Measurements from ENCODE around the gene CTDSPL.
A peak's percentile ranks its signal among the peaks of the same experiment; 100 is the strongest.

The CTDSPL gene

DNA sequence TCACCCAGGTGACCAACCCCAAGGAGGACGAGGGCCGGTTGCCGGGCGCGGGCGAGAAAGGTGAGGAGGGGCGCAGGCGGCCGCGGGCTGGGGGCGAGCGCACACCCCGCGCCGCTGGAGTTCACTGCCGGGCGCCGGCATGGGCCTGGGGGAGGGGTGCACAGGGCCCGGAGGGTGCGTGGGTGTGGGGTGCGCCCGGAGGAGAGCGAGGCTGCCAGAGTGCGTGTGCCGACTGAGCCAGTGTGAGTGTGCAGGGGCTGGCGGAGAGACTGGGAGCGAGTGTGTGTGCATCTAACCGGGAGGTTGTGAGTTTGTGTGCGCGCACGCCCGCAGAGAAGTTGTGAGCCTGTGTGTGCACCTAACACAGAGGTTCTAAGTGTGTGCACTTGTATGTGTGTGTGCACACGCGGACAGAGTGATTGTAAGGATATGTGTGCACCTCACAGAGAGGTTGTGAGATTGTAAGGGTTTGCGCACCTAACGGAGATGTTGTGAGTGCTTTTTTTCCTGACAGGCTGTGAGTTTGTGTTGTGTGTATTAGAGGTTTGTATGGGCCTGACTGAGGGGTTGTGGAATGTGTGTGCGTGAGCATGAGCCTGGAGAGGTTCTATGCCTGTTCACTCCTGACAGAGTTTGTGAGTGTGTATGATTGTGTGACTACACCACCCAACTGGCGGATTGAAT lies 681 bp downstream of the CTDSPL start:
- no CpG with 5 or more reads among the region's 38 CpGs for WGBS (ENCODE audit: extremely low coverage, insufficient coverage, low lambda C conversion rate)
- Histone ChIP-seq H4K8ac (ENCODE audit: low read depth, low read length) (no peak overlapping the region), H3K27ac (ENCODE audit: low read depth, low read length) (no peak overlapping the region)

DNA sequence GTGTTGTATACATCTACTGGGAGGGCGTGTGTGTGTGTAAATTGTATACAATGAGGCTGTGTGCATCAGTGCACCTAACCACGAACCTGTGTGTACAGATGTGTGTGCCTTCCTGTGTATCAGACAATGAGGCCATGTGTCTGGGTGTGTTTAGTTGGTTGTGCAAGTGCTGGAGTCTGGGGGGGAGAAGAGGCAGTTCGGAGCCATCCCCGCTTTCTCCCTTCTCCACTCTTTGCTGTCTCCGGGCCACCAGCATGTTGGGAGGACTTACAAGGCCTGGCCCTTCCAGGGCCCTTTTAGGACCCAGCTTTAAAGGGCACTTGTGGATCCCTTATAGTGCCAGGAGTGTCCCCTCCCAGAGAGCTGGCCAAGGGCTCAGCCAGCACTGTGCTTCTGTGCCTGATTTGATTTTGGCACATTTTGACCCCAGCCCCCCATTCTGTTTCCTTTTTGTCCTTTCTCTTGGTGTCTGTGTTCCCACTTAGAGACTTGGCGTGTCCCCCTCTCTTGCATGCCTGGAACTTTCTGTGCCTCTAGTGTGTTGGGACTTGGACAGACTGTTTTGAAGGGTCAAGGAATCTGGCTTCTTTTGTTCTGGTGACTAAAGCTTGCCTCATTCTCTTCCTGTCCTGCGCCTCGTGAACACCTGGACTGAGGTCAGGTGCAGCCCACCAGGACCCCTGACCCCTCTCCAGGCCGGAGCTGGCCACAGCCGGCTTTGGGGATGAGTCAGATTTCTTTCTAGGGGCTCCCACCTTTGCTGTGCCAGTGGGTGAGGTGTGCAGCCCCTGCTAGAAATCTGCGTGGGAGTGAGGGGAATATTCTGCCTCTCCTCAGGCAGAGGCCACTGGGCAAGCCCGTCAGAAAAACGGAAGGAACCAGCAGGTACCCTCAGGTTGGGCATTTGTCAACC lies 1.5 kb downstream of the CTDSPL start:
- no peak overlapping the region for H2AK5ac ChIP-seq (ENCODE audit: low read length)
- WGBS (ENCODE audit: extremely low coverage, insufficient coverage, low lambda C conversion rate) = no CpG with 5 or more reads among the region's 13 CpGs
- H3K18ac ChIP-seq (ENCODE audit: low read length) = no peak overlapping the region
- no peak overlapping the region for H2BK120ac ChIP-seq (ENCODE audit: low read depth, low read length)
- peak overlapping the region; percentile 71 for H3K9ac ChIP-seq (ENCODE audit: low read length)
- peak overlapping the region; percentile 96 for H3K4me2 ChIP-seq (ENCODE audit: low read length)
- H3K79me1 ChIP-seq (ENCODE audit: low read length) = peaks cover 4% of the 10 kb centered on the region
- H3K4me1 ChIP-seq (ENCODE audit: control insufficient read depth, low read depth, low read length) = peaks cover 5% of the 10 kb centered on the region
- no peak overlapping the region for H3K23ac ChIP-seq (ENCODE audit: low read length)
- H3K79me2 ChIP-seq (ENCODE audit: control insufficient read depth, insufficient read depth, low read length) = peaks cover 1% of the 10 kb centered on the region
- H2BK15ac ChIP-seq (replicated peaks; ENCODE audit: low read depth) = no peak overlapping the region
- no peaks in the 10 kb centered on the region for H3K27me3 ChIP-seq (ENCODE audit: insufficient read depth, low read length, poor library complexity)
- H3K56ac ChIP-seq (ENCODE audit: low read length) = peak overlapping the region; percentile 91
- DNase-seq = peak; percentile 48
- no peak overlapping the region for H4K5ac ChIP-seq (ENCODE audit: low read length)
- no peak overlapping the region for H3K4me3 ChIP-seq (ENCODE audit: low read length)
- H3K27ac ChIP-seq (ENCODE audit: low read depth, low read length) = no peak overlapping the region
- no peak overlapping the region for H2BK5ac ChIP-seq (ENCODE audit: low read length)
- H3K4ac ChIP-seq (ENCODE audit: low read depth, low read length) = no peak overlapping the region
- no peak overlapping the region for H4K8ac ChIP-seq (ENCODE audit: low read depth, low read length)
- H3K36me3 ChIP-seq (ENCODE audit: control insufficient read depth, insufficient read depth, low read length) = no peaks in the 10 kb centered on the region

More for the DNA sequence above, 681 bp downstream of the CTDSPL start:
- H3K4me1 ChIP-seq (ENCODE audit: control insufficient read depth, low read depth, low read length) = peaks cover 5% of the 10 kb centered on the region
- peaks cover 1% of the 10 kb centered on the region for H3K79me2 ChIP-seq (ENCODE audit: control insufficient read depth, insufficient read depth, low read length)
- H3K18ac ChIP-seq (ENCODE audit: low read length) = peak overlapping the region; percentile 86
- no peak overlapping the region for H2BK120ac ChIP-seq (ENCODE audit: low read depth, low read length)
- no peak overlapping the region for H4K5ac ChIP-seq (ENCODE audit: low read length)
- H3K23ac ChIP-seq (ENCODE audit: low read length) = no peak overlapping the region
- peak overlapping the region; percentile 91 for H3K56ac ChIP-seq (ENCODE audit: low read length)
- H3K4ac ChIP-seq (ENCODE audit: low read depth, low read length) = peak overlapping the region; percentile 62
- no peaks in the 10 kb centered on the region for H3K36me3 ChIP-seq (ENCODE audit: control insufficient read depth, insufficient read depth, low read length)
- H2BK15ac ChIP-seq (replicated peaks; ENCODE audit: low read depth) = no peak overlapping the region
- peak; percentile 57 for DNase-seq
- H3K27me3 ChIP-seq (ENCODE audit: insufficient read depth, low read length, poor library complexity) = no peaks in the 10 kb centered on the region
- H3K79me1 ChIP-seq (ENCODE audit: low read length) = peaks cover 4% of the 10 kb centered on the region
- H2AK5ac ChIP-seq (ENCODE audit: low read length) = no peak overlapping the region
- H3K4me3 ChIP-seq (ENCODE audit: low read length) = peak overlapping the region; percentile 56
- peak overlapping the region; percentile 71 for H3K9ac ChIP-seq (ENCODE audit: low read length)
- H2BK5ac ChIP-seq (ENCODE audit: low read length) = no peak overlapping the region
- H3K4me2 ChIP-seq (ENCODE audit: low read length) = peak overlapping the region; percentile 96

DNA sequence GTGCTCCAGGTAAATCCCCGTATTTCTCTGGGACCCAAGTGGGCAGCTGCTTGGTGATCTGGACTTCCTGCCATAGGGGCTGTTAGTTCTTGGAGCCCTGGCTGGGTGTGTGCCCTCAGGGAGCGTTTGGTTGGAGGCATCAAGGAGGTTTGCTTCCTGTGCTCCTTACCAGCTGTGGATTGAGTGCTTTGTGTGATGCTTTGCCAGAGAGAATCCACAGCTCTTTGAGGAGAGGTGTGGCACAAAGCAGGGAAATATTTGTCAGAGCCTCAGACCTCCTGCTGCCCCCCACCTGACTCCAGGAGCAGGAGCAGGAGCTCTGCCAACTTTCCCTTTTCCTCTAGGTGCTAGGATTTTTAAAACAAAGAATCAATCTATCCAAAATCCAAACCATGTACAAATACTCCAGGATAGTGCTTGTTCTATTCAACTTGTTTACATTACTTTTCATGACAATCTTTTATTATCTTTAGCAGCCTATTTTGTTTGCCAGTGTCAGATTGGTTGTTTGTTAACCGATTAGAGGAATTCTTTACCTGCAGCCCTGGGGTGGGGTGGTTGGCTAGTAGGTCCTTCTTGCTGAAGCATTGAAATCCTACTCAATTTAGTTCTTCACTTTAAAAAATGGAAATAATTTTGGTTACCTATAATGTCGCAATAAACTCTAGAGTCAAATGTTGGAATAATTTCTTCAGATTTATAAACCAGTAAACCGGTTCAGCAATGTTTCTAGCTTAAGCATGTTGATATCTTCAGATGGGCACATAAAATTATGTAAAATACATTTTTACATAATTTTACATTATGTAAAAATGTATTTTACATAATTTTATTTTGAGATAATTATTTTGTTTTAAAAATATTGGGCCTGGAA lies 2.5 kb downstream of the CTDSPL start:
- peaks cover 1% of the 10 kb centered on the region for H3K79me2 ChIP-seq (ENCODE audit: control insufficient read depth, insufficient read depth, low read length)
- no peak overlapping the region for H2BK15ac ChIP-seq (replicated peaks; ENCODE audit: low read depth)
- peak; percentile 56 for DNase-seq
- H2BK5ac ChIP-seq (ENCODE audit: low read length) = no peak overlapping the region
- no peak overlapping the region for H3K4me3 ChIP-seq (ENCODE audit: low read length)
- no peaks in the 10 kb centered on the region for H3K36me3 ChIP-seq (ENCODE audit: control insufficient read depth, insufficient read depth, low read length)
- no peak overlapping the region for H3K9ac ChIP-seq (ENCODE audit: low read length)
- no peak overlapping the region for H3K27ac ChIP-seq (ENCODE audit: low read depth, low read length)
- H3K4ac ChIP-seq (ENCODE audit: low read depth, low read length) = no peak overlapping the region
- H3K4me2 ChIP-seq (ENCODE audit: low read length) = no peak overlapping the region
- H3K23ac ChIP-seq (ENCODE audit: low read length) = no peak overlapping the region
- no peak overlapping the region for H2AK5ac ChIP-seq (ENCODE audit: low read length)
- peaks cover 4% of the 10 kb centered on the region for H3K79me1 ChIP-seq (ENCODE audit: low read length)
- H3K18ac ChIP-seq (ENCODE audit: low read length) = no peak overlapping the region
- H3K56ac ChIP-seq (ENCODE audit: low read length) = no peak overlapping the region
- no peak overlapping the region for H4K8ac ChIP-seq (ENCODE audit: low read depth, low read length)
- whole genome bisulfite sequencing (ENCODE audit: extremely low coverage, insufficient coverage, low lambda C conversion rate) = no CpG with 5 or more reads among the region's 5 CpGs
- no peaks in the 10 kb centered on the region for H3K27me3 ChIP-seq (ENCODE audit: insufficient read depth, low read length, poor library complexity)
- no peak overlapping the region for H2BK120ac ChIP-seq (ENCODE audit: low read depth, low read length)
- no peak overlapping the region for H4K5ac ChIP-seq (ENCODE audit: low read length)
- H3K4me1 ChIP-seq (ENCODE audit: control insufficient read depth, low read depth, low read length) = peaks cover 5% of the 10 kb centered on the region

DNA sequence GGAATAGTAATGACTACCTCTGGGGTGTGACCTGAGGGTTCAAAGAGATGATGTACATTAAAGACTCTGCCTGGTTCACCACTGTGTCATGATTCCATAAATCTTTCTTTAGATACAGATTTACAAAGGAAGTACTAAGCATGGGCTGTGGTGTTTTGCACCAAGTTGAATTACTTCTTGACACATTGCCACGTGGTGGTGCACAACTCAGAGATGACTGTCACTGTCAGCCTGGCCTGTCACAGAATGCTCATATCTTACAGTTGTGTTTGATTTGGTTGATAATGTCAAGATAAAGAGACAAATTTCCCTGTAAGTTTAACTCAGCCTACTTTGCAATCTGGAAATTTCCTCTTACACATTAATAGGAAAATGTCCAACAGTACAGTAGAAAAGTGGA lies 3.2 kb downstream of the CTDSPL start:
- Histone ChIP-seq H3K4me1 (ENCODE audit: control insufficient read depth, low read depth, low read length) (peaks cover 5% of the 10 kb centered on the region), H2BK15ac (replicated peaks; ENCODE audit: low read depth) (no peak overlapping the region), H3K4ac (ENCODE audit: low read depth, low read length) (no peak overlapping the region), H4K5ac (ENCODE audit: low read length) (no peak overlapping the region), H3K56ac (ENCODE audit: low read length) (no peak overlapping the region), H3K36me3 (ENCODE audit: control insufficient read depth, insufficient read depth, low read length) (no peaks in the 10 kb centered on the region), H2BK5ac (ENCODE audit: low read length) (no peak overlapping the region), H3K27ac (ENCODE audit: low read depth, low read length) (no peak overlapping the region), H3K4me2 (ENCODE audit: low read length) (no peak overlapping the region), H3K79me1 (ENCODE audit: low read length) (peaks cover 4% of the 10 kb centered on the region), H3K4me3 (ENCODE audit: low read length) (no peak overlapping the region), H3K9ac (ENCODE audit: low read length) (no peak overlapping the region), H3K23ac (ENCODE audit: low read length) (no peak overlapping the region), H4K8ac (ENCODE audit: low read depth, low read length) (no peak overlapping the region), H2BK120ac (ENCODE audit: low read depth, low read length) (no peak overlapping the region), H2AK5ac (ENCODE audit: low read length) (no peak overlapping the region), H3K18ac (ENCODE audit: low read length) (no peak overlapping the region), H3K79me2 (ENCODE audit: control insufficient read depth, insufficient read depth, low read length) (peaks cover 1% of the 10 kb centered on the region), H3K27me3 (ENCODE audit: insufficient read depth, low read length, poor library complexity) (no peaks in the 10 kb centered on the region)
- DNase-seq = no peak
- WGBS (ENCODE audit: extremely low coverage, insufficient coverage, low lambda C conversion rate) = no CpG with 5 or more reads among the region's 1 CpG

DNA sequence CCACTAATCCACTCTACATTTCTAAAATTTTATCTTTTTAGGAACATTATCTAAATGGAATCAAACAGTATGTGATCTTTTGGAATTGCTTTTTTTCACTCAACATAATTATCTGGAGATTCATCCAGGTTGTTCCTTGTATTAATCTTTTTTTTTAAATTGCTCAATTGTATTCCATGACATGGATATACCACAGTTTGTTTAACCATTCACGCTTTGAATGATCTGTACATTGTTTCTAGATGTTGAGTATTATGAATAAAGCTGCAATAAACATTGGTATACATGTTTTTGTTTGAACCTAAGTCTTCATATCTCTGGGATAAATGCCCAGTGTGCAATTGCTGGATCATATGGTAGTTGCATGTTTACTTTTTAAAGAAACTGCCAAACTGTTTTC lies 5.5 kb downstream of the CTDSPL start:
- DNase-seq = no peak
- Histone ChIP-seq H3K56ac (ENCODE audit: low read length) (no peak overlapping the region), H4K8ac (ENCODE audit: low read depth, low read length) (no peak overlapping the region), H3K9ac (ENCODE audit: low read length) (no peak overlapping the region), H3K79me1 (ENCODE audit: low read length) (peaks cover 4% of the 10 kb centered on the region), H2BK120ac (ENCODE audit: low read depth, low read length) (no peak overlapping the region), H3K4ac (ENCODE audit: low read depth, low read length) (no peak overlapping the region), H3K79me2 (ENCODE audit: control insufficient read depth, insufficient read depth, low read length) (peaks cover 1% of the 10 kb centered on the region), H3K18ac (ENCODE audit: low read length) (no peak overlapping the region), H2BK15ac (replicated peaks; ENCODE audit: low read depth) (no peak overlapping the region), H3K23ac (ENCODE audit: low read length) (no peak overlapping the region), H3K4me3 (ENCODE audit: low read length) (no peak overlapping the region), H3K4me2 (ENCODE audit: low read length) (no peak overlapping the region), H3K4me1 (ENCODE audit: control insufficient read depth, low read depth, low read length) (peaks cover 5% of the 10 kb centered on the region), H3K27ac (ENCODE audit: low read depth, low read length) (no peak overlapping the region), H3K36me3 (ENCODE audit: control insufficient read depth, insufficient read depth, low read length) (no peaks in the 10 kb centered on the region), H2AK5ac (ENCODE audit: low read length) (no peak overlapping the region), H4K5ac (ENCODE audit: low read length) (no peak overlapping the region), H2BK5ac (ENCODE audit: low read length) (no peak overlapping the region), H3K27me3 (ENCODE audit: insufficient read depth, low read length, poor library complexity) (no peaks in the 10 kb centered on the region)
- WGBS (ENCODE audit: extremely low coverage, insufficient coverage, low lambda C conversion rate) = no CpG with 5 or more reads among the region's 1 CpG
